ENCODE results near the gene C18orf63. TPM values are rescaled to one million over a fixed set of nuclear protein-coding genes. Genes with fewer than 3 reads are reported as not detected.

The C18orf63 gene
- total RNA-seq, 1 experiment from 2014 or later, result not detected

- intact Hi-C loops (cut with micrococcal nuclease; ENCODE audit: unreplicated experiment), result no loop called here
- Histone ChIP-seq H3K4me1 (ENCODE audit: insufficient read depth, low read length, poor library complexity, severe bottlenecking) (no peaks in the 10 kb centered on the region), H3K36me3 (ENCODE audit: insufficient read depth, low read length, poor library complexity, severe bottlenecking) (no peaks in the 10 kb centered on the region), H3K27ac (ENCODE audit: low read depth, low read length, poor library complexity, severe bottlenecking) (no peak overlapping the region), H3K9me3 (ENCODE audit: low read depth, low read length, poor library complexity, severe bottlenecking) (no peaks in the 10 kb centered on the region), H3K27me3 (replicated peaks; ENCODE audit: insufficient read depth, low read depth, low read length, poor library complexity) (no peaks in the 10 kb centered on the region), H3K4me3 (ENCODE audit: low read depth, low read length, poor library complexity, severe bottlenecking) (no peak overlapping the region)
- no peak for DNase-seq (ENCODE audit: low spot score)
- TF ChIP-seq CTCF (conservative IDR thresholded peaks at IDR 0.05; ENCODE audit: low read depth, low read length) (no peak), EZH2 (IDR thresholded peaks at IDR 0.05; ENCODE audit: borderline replicate concordance, low read depth, low read length, poor library complexity, severe bottlenecking) (no peak)
- POLR2A ChIA-PET (ENCODE audit: low non-redundant PET), result no interaction called here
- no TSS peak for BruUV-seq (replicated peaks)
- CTCF ChIA-PET, result no interaction called here
Observed at GRCh38 chr18:74382481-74383017, 66.9 kb downstream of the C18orf63 start.

GRCh38 chr18:74387383-74387782 lies 71.7 kb downstream of the C18orf63 start:
- intact Hi-C loops (cut with micrococcal nuclease; ENCODE audit: unreplicated experiment), result no loop called here
- no TSS peak for BruUV-seq (replicated peaks)
- Histone ChIP-seq H3K27me3 (replicated peaks; ENCODE audit: insufficient read depth, low read depth, low read length, poor library complexity) (peaks cover 7% of the 10 kb centered on the region), H3K9me3 (ENCODE audit: low read depth, low read length, poor library complexity, severe bottlenecking) (no peaks in the 10 kb centered on the region), H3K4me3 (ENCODE audit: low read depth, low read length, poor library complexity, severe bottlenecking) (no peak overlapping the region), H3K36me3 (ENCODE audit: insufficient read depth, low read length, poor library complexity, severe bottlenecking) (no peaks in the 10 kb centered on the region), H3K4me1 (ENCODE audit: insufficient read depth, low read length, poor library complexity, severe bottlenecking) (no peaks in the 10 kb centered on the region), H3K27ac (ENCODE audit: low read depth, low read length, poor library complexity, severe bottlenecking) (no peak overlapping the region)
- TF ChIP-seq CTCF (conservative IDR thresholded peaks at IDR 0.05; ENCODE audit: low read depth, low read length), result no peak
- TF ChIP-seq EZH2 (IDR thresholded peaks at IDR 0.05; ENCODE audit: borderline replicate concordance, low read depth, low read length, poor library complexity, severe bottlenecking), result no peak
- ChIA-PET CTCF (no interaction called here), POLR2A (ENCODE audit: low non-redundant PET) (no interaction called here)
- DNase-seq (ENCODE audit: low spot score), result no peak

GRCh38 chr18:74388227-74388626 lies 72.6 kb downstream of the C18orf63 start:
- Histone ChIP-seq H3K36me3 (ENCODE audit: insufficient read depth, low read length, poor library complexity, severe bottlenecking) (no peaks in the 10 kb centered on the region), H3K27me3 (replicated peaks; ENCODE audit: insufficient read depth, low read depth, low read length, poor library complexity) (peaks cover 14% of the 10 kb centered on the region), H3K4me1 (ENCODE audit: insufficient read depth, low read length, poor library complexity, severe bottlenecking) (no peaks in the 10 kb centered on the region), H3K9me3 (ENCODE audit: low read depth, low read length, poor library complexity, severe bottlenecking) (no peaks in the 10 kb centered on the region), H3K27ac (ENCODE audit: low read depth, low read length, poor library complexity, severe bottlenecking) (no peak overlapping the region), H3K4me3 (ENCODE audit: low read depth, low read length, poor library complexity, severe bottlenecking) (no peak overlapping the region)
- CTCF ChIA-PET, result no interaction called here
- POLR2A ChIA-PET (ENCODE audit: low non-redundant PET), result no interaction called here
- BruUV-seq (replicated peaks), result no TSS peak
- no peak for TF ChIP-seq EZH2 (IDR thresholded peaks at IDR 0.05; ENCODE audit: borderline replicate concordance, low read depth, low read length, poor library complexity, severe bottlenecking)
- DNase-seq (ENCODE audit: low spot score), result no peak
- intact Hi-C loops (cut with micrococcal nuclease; ENCODE audit: unreplicated experiment), result no loop called here
